ENCODE measurements around the gene WDR82. TPM values are rescaled to one million over a fixed set of nuclear protein-coding genes. Genes with fewer than 3 reads are reported as not detected.

Gene WDR82
- total RNA-seq, 1 donor from 2014 or later = 105 TPM

- H3K36me3 Mint-ChIP-seq = peaks cover 11% of the 10 kb centered on the region
- DNase-seq (ENCODE audit: low spot score in 2 of 2, unreplicated experiment in 2 of 2) = no peak
- H3K9me3 Mint-ChIP-seq = no peaks in the 10 kb centered on the region
- no peaks in the 10 kb centered on the region for H3K4me1 Mint-ChIP-seq
- no peak overlapping the region for H3K4me3 Mint-ChIP-seq
- no peak overlapping the region for H3K27ac Mint-ChIP-seq
- no peaks in the 10 kb centered on the region for H3K27me3 Mint-ChIP-seq (ENCODE audit: low read depth)
- no peak for TF ChIP-seq CTCF (IDR thresholded peaks at IDR 0.05; ENCODE audit: unreplicated experiment)
Measured at GRCh38 chr3:52230461-52230860, 48.0 kb downstream of the WDR82 start.

- no peaks in the 10 kb centered on the region for H3K9me3 Mint-ChIP-seq
- no peak overlapping the region for H3K4me3 Mint-ChIP-seq
- H3K4me1 Mint-ChIP-seq = no peaks in the 10 kb centered on the region
- DNase-seq (ENCODE audit: low spot score in 2 of 2, unreplicated experiment in 2 of 2) = no peak
- no peak for TF ChIP-seq CTCF (IDR thresholded peaks at IDR 0.05; ENCODE audit: unreplicated experiment)
- no peak overlapping the region for H3K27ac Mint-ChIP-seq
- H3K27me3 Mint-ChIP-seq (ENCODE audit: low read depth) = no peaks in the 10 kb centered on the region
- peaks cover 11% of the 10 kb centered on the region for H3K36me3 Mint-ChIP-seq
Measured at GRCh38 chr3:52229656-52230055, 48.8 kb downstream of the WDR82 start.

GRCh38 chr3:52228751-52229291 lies 49.6 kb downstream of the WDR82 start:
- Mint-ChIP-seq H3K36me3 (peaks cover 11% of the 10 kb centered on the region), H3K4me1 (no peaks in the 10 kb centered on the region), H3K27me3 (ENCODE audit: low read depth) (no peaks in the 10 kb centered on the region), H3K27ac (no peak overlapping the region), H3K9me3 (no peaks in the 10 kb centered on the region), H3K4me3 (no peak overlapping the region)
- TF ChIP-seq CTCF (IDR thresholded peaks at IDR 0.05; ENCODE audit: unreplicated experiment) = no peak
- DNase-seq (ENCODE audit: low spot score in 2 of 2, unreplicated experiment in 2 of 2) = no peak

DNA sequence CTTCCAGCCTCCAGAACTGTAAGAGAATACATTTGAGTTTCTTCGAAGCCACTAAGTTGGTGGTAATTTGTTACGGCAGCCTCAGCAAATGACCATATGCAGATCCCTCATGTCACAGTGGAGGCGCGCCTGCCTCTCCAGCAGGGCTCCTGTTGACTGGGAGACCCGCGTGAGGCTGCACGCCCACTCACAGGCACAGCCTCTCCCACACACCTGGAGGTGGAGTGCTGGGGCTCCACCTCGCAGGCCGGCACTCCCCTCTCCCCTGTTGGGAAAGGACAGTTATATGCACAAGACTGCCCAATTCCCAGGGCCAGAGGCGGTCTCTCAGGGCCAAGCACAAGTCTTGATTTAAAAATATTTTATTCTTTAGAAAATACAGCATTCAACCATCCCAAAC lies 50.2 kb downstream of the WDR82 start:
- Mint-ChIP-seq H3K4me1 (no peaks in the 10 kb centered on the region), H3K36me3 (peaks cover 11% of the 10 kb centered on the region), H3K27ac (no peak overlapping the region), H3K27me3 (ENCODE audit: low read depth) (no peaks in the 10 kb centered on the region), H3K4me3 (no peak overlapping the region), H3K9me3 (no peaks in the 10 kb centered on the region)
- no peak for DNase-seq (ENCODE audit: low spot score in 2 of 2, unreplicated experiment in 2 of 2)
- no peak for TF ChIP-seq CTCF (IDR thresholded peaks at IDR 0.05; ENCODE audit: unreplicated experiment)

DNA sequence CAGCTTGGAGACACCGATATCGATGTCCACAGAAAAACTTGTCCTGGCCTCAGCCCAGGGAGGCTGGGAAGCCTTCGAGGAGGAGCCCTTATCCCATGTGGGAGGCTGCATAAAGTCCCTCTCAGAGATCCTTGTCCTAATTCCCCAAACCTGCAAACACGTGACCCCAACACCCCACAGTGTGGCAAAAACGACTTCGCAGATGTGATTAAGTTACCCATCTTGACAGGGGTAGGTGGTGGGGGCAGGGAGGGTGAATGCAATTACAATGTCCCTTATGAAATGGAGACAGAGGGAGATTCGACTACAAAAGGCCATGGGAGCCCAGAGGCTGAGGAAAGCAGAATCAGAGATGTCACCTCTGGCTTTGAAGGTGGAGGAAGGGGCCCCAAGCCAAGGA lies 50.7 kb downstream of the WDR82 start:
- no peaks in the 10 kb centered on the region for H3K4me1 Mint-ChIP-seq
- H3K27ac Mint-ChIP-seq = no peak overlapping the region
- H3K9me3 Mint-ChIP-seq = no peaks in the 10 kb centered on the region
- H3K4me3 Mint-ChIP-seq = no peak overlapping the region
- H3K27me3 Mint-ChIP-seq (ENCODE audit: low read depth) = no peaks in the 10 kb centered on the region
- peaks cover 11% of the 10 kb centered on the region for H3K36me3 Mint-ChIP-seq
- DNase-seq (ENCODE audit: low spot score in 2 of 2, unreplicated experiment in 2 of 2) = no peak
- TF ChIP-seq CTCF (IDR thresholded peaks at IDR 0.05; ENCODE audit: unreplicated experiment) = no peak

GRCh38 chr3:52227117-52227516 lies 51.3 kb downstream of the WDR82 start:
- Mint-ChIP-seq H3K27me3 (ENCODE audit: low read depth) (no peaks in the 10 kb centered on the region), H3K4me3 (no peak overlapping the region), H3K9me3 (no peaks in the 10 kb centered on the region), H3K27ac (no peak overlapping the region), H3K4me1 (no peaks in the 10 kb centered on the region), H3K36me3 (peaks cover 11% of the 10 kb centered on the region)
- TF ChIP-seq CTCF (IDR thresholded peaks at IDR 0.05; ENCODE audit: unreplicated experiment) = no peak
- DNase-seq (ENCODE audit: low spot score in 2 of 2, unreplicated experiment in 2 of 2) = no peak

All from mesothelial cell of epicardium (in vitro differentiated cells).